Pulmonary artery endothelial cell (primary cell): ENCODE measurements around the gene SCD5. TPM values are rescaled to one million over a fixed set of nuclear protein-coding genes. Genes with fewer than 3 reads are reported as not detected.

Source experiments
- DNase-seq: peaks from one replicate; pipeline ENCODE4 v3.0.0-alpha.2; 2011; ENCODE audit warnings: low read depth, low spot score
- total RNA-seq: library from RNA; depleted of rRNA; stranded (reverse); fragments of >200 nt; gene quantifications from 2 replicates; pipeline ENCODE4 v1.2.3, GENCODE V29; 2014

The SCD5 gene
- total RNA-seq, 1 donor from 2014 or later, result 50.4 TPM

DNA sequence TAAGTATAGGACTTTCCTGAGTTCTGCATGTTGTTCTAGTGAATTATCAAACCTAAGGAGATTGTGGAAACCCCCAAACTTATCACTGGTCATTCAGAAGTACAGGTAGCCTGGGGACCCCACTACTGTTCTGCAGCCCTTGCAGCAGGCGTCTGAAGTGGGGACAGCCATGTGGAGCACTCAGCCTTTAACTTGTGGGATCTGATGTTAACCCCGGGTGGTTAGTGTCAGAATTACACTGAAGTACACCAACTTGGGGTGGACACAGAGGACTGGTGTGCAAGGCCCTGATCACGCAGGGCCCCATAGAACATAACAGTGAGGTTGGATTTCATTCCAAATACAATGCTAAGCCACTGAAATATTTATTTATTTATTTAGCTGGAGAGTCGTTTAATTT is 103.7 kb downstream of the SCD5 start:
- no peak for DNase-seq

DNA sequence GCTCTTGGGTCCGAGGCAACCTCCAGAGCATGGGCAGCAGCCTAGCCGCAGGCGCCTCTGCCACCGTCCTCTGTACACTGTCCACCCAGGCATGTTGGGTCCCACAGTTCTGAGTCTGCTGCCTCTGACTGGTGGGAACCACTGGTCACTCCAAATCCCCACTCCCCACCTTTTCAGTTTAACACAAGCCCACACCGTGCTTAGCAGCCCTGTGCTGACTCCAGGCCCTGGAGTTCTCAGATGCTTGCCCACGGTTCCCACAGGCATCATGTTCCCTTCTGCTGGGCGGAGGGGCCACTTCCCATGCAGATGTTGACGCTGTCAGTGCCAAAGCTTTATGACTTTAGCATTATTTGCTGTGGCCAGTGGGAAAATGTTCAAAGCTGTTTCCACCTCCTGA is 104.5 kb downstream of the SCD5 start:
- no peak for DNase-seq

DNA sequence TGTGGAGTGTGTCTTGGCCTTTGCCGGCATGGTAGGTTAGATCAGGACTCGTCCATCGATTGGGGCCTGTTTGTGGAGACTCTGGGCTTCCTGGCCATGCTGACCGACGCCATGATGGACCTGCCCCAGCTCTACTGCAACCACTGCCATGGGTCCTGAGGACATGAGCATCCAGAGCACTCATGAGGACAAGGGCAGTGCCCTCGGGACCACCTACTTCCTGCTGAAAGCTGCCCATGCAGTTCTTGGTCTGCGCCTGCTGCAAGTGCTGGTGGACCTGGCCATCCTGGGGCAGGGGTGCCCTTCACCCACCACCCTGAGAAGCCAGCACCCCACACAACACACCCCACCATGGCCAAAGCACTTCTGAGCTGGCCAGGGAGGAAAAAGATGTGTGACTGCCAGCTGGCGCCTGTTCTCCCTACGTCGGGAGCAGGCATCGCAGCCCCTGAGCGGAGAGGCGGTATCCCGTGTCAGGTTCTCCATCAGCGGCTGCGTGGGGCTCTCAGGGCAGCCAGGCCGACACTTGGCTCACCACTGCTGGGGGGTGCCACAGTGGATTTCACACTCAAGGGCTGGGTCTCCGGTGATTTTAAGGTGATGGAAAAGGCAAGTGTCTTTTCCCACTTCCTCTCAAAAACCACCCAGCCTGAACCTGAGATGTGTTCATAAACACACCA is 106.4 kb downstream of the SCD5 start:
- DNase-seq, result no peak

DNA sequence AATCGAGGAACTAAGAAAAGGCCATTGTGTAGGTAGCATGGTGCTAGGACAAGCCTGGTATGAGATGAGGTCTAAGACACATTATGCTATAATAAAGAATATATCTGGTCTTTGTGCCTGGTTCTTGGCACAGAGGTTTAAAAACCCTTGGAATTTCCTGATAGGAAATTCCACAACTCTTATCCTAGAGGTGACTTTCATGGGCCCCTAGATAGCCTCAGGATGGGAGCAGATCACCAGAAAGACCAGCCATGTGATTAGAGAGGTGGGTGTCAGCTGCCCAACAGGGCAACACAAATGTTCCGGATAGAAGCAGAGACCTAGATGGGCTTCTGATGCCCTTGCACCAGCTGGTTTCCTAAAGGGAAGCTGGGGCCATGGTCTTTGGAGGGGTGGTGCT is 107.2 kb downstream of the SCD5 start:
- DNase-seq, result peak; percentile 35

GRCh38 chr4:82688091-82688795 is 110.4 kb downstream of the SCD5 start:
- DNase-seq, result no peak

- DNase-seq, result no peak
Observed at GRCh38 chr4:82687531-82687930, 111.1 kb downstream of the SCD5 start.

- no peak for DNase-seq
Observed at GRCh38 chr4:82681754-82682153, 116.8 kb downstream of the SCD5 start.

DNA sequence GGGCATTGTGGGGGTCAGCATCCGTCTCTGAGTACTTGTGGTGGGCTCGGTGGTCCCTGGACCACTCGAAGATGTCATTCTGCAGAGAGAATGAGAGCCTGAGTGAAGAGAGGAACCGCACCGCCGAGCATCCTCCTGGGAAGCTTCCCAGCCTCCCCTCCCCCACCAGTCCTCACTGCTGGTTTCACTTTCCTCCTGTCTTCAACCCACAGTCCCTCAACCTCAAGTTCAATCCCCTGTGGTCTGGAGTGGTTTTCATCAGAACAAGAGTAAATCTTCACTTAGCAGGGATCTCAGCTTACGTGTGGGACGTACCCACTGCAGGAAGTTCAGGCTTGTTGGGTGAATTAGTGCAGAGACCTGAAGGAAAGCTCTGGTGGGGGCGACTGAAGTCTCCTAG is 117.8 kb downstream of the SCD5 start:
- no peak for DNase-seq

DNA sequence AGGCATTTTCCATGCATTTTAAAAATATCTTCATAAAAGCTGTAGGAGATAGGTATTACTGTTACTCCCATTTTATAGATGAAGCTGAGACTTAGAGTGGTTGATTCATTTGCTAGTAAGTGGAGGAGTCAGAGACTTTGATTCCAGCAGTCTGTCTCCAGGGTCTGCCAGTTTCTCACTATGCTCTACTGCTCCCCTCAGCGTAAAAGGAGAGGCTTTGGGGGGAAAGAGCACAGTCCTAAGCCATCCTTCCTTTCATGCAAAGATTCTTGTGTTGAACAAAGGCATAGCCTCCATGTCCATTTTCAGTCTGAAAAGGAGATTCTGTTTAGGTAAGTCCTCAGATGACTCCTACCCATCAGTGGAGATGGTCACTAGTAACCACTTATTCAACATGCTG is 119.1 kb downstream of the SCD5 start:
- DNase-seq, result no peak

- no peak for DNase-seq
Observed at GRCh38 chr4:82678051-82678450, 120.5 kb downstream of the SCD5 start.

- no peak for DNase-seq
Observed at GRCh38 chr4:82677327-82677726, 121.3 kb downstream of the SCD5 start.

GRCh38 chr4:82667761-82668480 is 130.7 kb downstream of the SCD5 start:
- no peak for DNase-seq

GRCh38 chr4:82666970-82667665 is 131.5 kb downstream of the SCD5 start:
- no peak for DNase-seq

DNA sequence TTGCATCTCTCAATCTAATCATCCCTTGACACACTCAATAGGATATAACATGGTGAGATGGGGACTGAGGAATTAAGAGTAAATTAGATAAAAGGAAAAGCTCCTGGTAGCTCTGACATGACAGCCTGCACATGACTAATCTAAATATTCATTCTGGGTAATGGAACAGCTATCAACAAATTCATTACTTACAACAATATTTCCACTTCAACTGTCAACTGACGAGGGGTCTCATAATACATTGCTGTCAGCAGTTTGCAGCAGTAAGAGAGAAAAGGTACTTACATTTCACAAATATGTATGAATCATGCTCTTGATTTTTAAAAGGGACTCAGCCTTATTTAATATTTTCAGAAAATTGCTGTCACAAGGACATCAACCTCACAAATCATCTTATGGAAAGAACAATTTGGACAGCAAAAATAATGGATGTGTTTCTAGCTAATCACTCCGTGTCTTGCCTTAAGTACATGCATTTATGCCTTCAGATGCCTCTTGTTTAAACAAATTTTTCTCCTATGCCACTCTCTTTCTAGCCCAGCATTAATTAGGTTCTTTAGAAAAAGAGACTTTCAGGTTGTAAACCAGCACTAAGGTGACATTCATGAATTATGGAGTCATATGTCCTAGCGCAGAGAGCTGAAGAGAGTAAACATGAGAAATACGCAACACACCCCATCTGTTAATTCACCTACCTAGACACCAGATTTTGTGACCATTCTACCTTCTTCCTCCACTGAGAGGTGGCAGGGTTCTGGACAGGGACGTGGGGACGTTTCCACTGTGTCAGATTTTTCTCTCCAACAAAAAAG is 137.2 kb downstream of the SCD5 start:
- no peak for DNase-seq

GRCh38 chr4:82652062-82652461 is 146.5 kb downstream of the SCD5 start:
- DNase-seq, result no peak

DNA sequence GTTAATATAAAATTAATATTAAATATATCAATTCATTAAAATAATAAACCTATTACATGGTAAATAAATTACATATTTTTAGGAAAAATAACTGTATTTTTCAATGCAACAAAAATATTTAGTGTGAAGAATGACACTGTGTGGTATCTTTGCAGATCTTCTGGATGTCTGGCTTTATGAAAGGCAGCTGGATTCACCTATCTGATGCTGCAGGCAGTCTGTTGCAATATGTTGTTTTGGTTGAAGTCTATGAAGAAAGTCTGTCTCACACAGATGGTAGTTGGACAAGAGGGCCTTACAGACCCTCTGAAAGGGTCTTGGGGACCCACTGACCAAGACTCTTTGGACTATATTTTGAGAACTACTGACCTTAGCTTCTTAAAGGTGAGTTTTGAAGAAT is 147.7 kb downstream of the SCD5 start:
- no peak for DNase-seq

GRCh38 chr4:82648356-82648755 is 150.2 kb downstream of the SCD5 start:
- DNase-seq, result no peak

GRCh38 chr4:82645936-82646565 is 152.5 kb downstream of the SCD5 start:
- no peak for DNase-seq

DNA sequence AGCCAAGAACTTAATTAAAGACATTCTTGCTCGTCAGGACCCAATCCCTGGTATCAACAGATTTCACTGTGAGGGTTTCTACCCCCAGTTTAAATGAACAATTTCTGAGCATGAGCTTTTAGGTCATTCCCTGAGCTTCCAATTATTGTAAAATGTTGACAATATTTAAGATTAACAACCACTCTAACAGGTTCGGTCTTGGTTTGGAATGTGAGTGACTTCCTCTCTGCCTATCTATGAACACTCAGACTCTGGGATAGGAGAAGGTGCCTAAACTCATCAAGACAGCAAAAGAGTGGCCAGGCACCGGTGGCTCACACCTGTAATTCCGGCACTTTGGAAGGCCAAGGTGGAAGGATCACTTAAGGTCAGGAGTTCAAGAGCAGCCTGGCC is 153.9 kb downstream of the SCD5 start:
- no peak for DNase-seq

GRCh38 chr4:82643994-82644733 is 154.4 kb downstream of the SCD5 start:
- DNase-seq, result no peak
